Small intestine (tissue), 16 donors: ENCODE data around the gene GTF3A. TPM values are rescaled to one million over a fixed set of nuclear protein-coding genes. Genes with fewer than 3 reads are reported as not detected.

Experiments used
- DNase-seq, 2 donors: peaks; one replicate each; pipeline versions ENCODE4 v3.0.0 to v3.0.0-alpha.2; 2013
- FAIRE-seq: peaks from 2 replicates; lab custom pipeline; 2012; peaks lifted over from hg19 to GRCh38; lab: Jason Lieb, UNC
- H3K27ac ChIP-seq, 3 donors: one replicate each; pipeline ENCODE4 v1.5.1; 2013; ENCODE audit warnings: low read length in 2 of 3, mild to moderate bottlenecking in 2 of 3, control low read depth in 1 of 3, inconsistent platforms in 1 of 3, low read depth in 1 of 3, moderate library complexity in 1 of 3
- H3K27me3 ChIP-seq, 3 donors: one replicate each; pipeline ENCODE4 v1.6.1; 2013; ENCODE audit warnings: low read length in 3 of 3, inconsistent platforms in 1 of 3; ENCODE audit not compliant: control insufficient read depth in 3 of 3, insufficient read depth in 3 of 3
- H3K36me3 ChIP-seq, 3 donors: one replicate each; pipeline ENCODE4 v1.6.1; 2013; ENCODE audit warnings: low read length in 3 of 3, inconsistent platforms in 1 of 3, low read depth in 1 of 3, mild to moderate bottlenecking in 1 of 3, moderate library complexity in 1 of 3; ENCODE audit not compliant: control insufficient read depth in 3 of 3, insufficient read depth in 2 of 3
- H3K4me1 ChIP-seq, 3 donors: one replicate each; pipeline ENCODE4 v1.6.1; 2013; ENCODE audit warnings: low read length in 2 of 3, inconsistent platforms in 1 of 3, low read depth in 1 of 3, mild to moderate bottlenecking in 1 of 3, moderate library complexity in 1 of 3; ENCODE audit not compliant: control insufficient read depth in 3 of 3, insufficient read depth in 2 of 3
- H3K4me3 ChIP-seq, 3 donors: one replicate each; pipeline ENCODE4 v1.5.1; 2013; ENCODE audit warnings: low read length in 3 of 3, control low read depth in 1 of 3, inconsistent platforms in 1 of 3, low read depth in 1 of 3, mild to moderate bottlenecking in 1 of 3, moderate library complexity in 1 of 3
- H3K9me3 ChIP-seq, 2 donors: one replicate each; pipeline ENCODE4 v1.6.1; 2013; ENCODE audit warnings: low read depth in 1 of 2, low read length in 1 of 2; ENCODE audit not compliant: control insufficient read depth in 2 of 2, insufficient read depth in 1 of 2
- WGBS, 3 donors: extraction: QIAGEN DNeasy Blood & Tissue Kit; methylation state at CpG; one replicate each; pipeline ENCODE4 v1.1.7; 2013; 5-methylcytosine and 5-hydroxymethylcytosine counted together
- long read RNA-seq, 10 donors: transcript quantifications; one replicate each; lab custom pipeline, GENCODE V29; 2026
- polyA plus RNA-seq, 4 donors: library from polyadenylated mRNA; stranded (reverse) in 3 of 4; unstranded in 1 of 4; fragments of 200-250 nt in 3 of 4; fragments of 120-200 nt in 1 of 4; gene quantifications; one replicate each; pipeline versions ENCODE4 v1.2.1 to v1.2.3, GENCODE V29; 2013
- donor health status: healthy with polysubstance abuse.
- donor health status: control.
- donor health status: control.
- donor health status: Bipolar disorder and iron deficiency.
- donor health status: healthy.

The GTF3A gene
- 100 to 1,000 TPM in 2 of 4 donors, 10 to 100 TPM in 2; 58.3 to 129 (median 112) TPM for polyA plus RNA-seq
- long read RNA-seq, donor 1, transcript GTF3A-207 (3 exons, 829 nt): minor isoform, 7 of 343 reads
- long read RNA-seq, donor 1, transcript GTF3A-201 (9 exons, 1,383 nt): major isoform, 38 of 343 reads
- long read RNA-seq, donor 1, partial matches to known transcripts: 249 of 343 reads
- long read RNA-seq, donor 1, other reads (novel, unspliced or antisense): 49 of 343 reads
- long read RNA-seq, donor 2, transcript GTF3A-201 (9 exons, 1,383 nt): major isoform, 11 of 40 reads
- long read RNA-seq, donor 2, partial matches to known transcripts: 27 of 40 reads
- long read RNA-seq, donor 2, other reads (novel, unspliced or antisense): 0 of 40 reads
- long read RNA-seq, donor 3, transcript GTF3A-207 (3 exons, 829 nt): minor isoform, 9 of 145 reads
- long read RNA-seq, donor 3, transcript GTF3A-201 (9 exons, 1,383 nt): major isoform, 11 of 145 reads
- long read RNA-seq, donor 3, partial matches to known transcripts: 103 of 145 reads
- long read RNA-seq, donor 3, other reads (novel, unspliced or antisense): 22 of 145 reads
- long read RNA-seq, donor 4: 0 reads
- long read RNA-seq, donor 5, partial matches to known transcripts: 0 of 6 reads
- long read RNA-seq, donor 5, other reads (novel, unspliced or antisense): 0 of 6 reads
- long read RNA-seq, donor 6, transcript GTF3A-201 (9 exons, 1,383 nt): major isoform, 14 of 17 reads
- long read RNA-seq, donor 6, partial matches to known transcripts: 0 of 17 reads
- long read RNA-seq, donor 6, other reads (novel, unspliced or antisense): 0 of 17 reads
- long read RNA-seq, donor 7: 0 reads
- long read RNA-seq, donor 8, transcript GTF3A-201 (9 exons, 1,383 nt): major isoform, 6 of 9 reads
- long read RNA-seq, donor 8, partial matches to known transcripts: 0 of 9 reads
- long read RNA-seq, donor 8, other reads (novel, unspliced or antisense): 0 of 9 reads
- long read RNA-seq, donor 9, transcript GTF3A-201 (9 exons, 1,383 nt): major isoform, 6 of 8 reads
- long read RNA-seq, donor 9, partial matches to known transcripts: 0 of 8 reads
- long read RNA-seq, donor 9, other reads (novel, unspliced or antisense): 0 of 8 reads
- long read RNA-seq, donor 10, transcript GTF3A-207 (3 exons, 829 nt): minor isoform, 5 of 167 reads
- long read RNA-seq, donor 10, transcript GTF3A-201 (9 exons, 1,383 nt): major isoform, 24 of 167 reads
- long read RNA-seq, donor 10, partial matches to known transcripts: 99 of 167 reads
- long read RNA-seq, donor 10, other reads (novel, unspliced or antisense): 37 of 167 reads

GRCh38 chr13:27424246-27425157 lies at the start of gene GTF3A:
Gene GTF3A, plus strand, starts transcription at chr13:27424619.
- H3K4me1 ChIP-seq: peaks cover 0 to 31% (median 9%) of the 10 kb centered on the region in 3 donors
- peaks cover 0 to 19% (median 0%) of the 10 kb centered on the region in 3 donors for H3K36me3 ChIP-seq
- H3K9me3 ChIP-seq: no peaks in the 10 kb centered on the region
- FAIRE-seq: no peak
- peak within 1 kb of the TSS; percentile 43 to 70 (median 68) for H3K4me3 ChIP-seq
- WGBS, 3 donors: 0 to 1% (median 1%) methylated on average over 65 to 85 of the region's 85 CpGs
- no peaks in the 10 kb centered on the region for H3K27me3 ChIP-seq
- peak within 1 kb of the TSS; percentile 89 to 98 (median 89) for H3K27ac ChIP-seq
- peak; percentile 89 to 95 for DNase-seq

- Histone ChIP-seq H3K9me3 (no peaks in the 10 kb centered on the region), H3K4me1 (peaks cover 0 to 27% (median 2%) of the 10 kb centered on the region in 3 donors), H3K27ac (peak overlapping the region; percentile 67 to 83 (median 83)), H3K27me3 (no peaks in the 10 kb centered on the region), H3K36me3 (no peaks in the 10 kb centered on the region), H3K4me3 (no peak overlapping the region)
- DNase-seq: peak; percentile 91 to 92
- FAIRE-seq: no peak
- 0 to 1% (median 0%) methylated on average over 7 of the region's 7 CpGs for WGBS, 3 donors
These were observed 49.8 kb upstream of the GTF3A start for GRCh38 chr13:27374650-27375049.

- H3K9me3 ChIP-seq: no peaks in the 10 kb centered on the region
- H3K4me1 ChIP-seq: peaks cover 0 to 31% (median 2%) of the 10 kb centered on the region in 3 donors
- H3K27me3 ChIP-seq: no peaks in the 10 kb centered on the region
- DNase-seq: peak; percentile 49 to 69
- H3K4me3 ChIP-seq: no peak overlapping the region
- no peaks in the 10 kb centered on the region for H3K36me3 ChIP-seq
- no peak overlapping the region for H3K27ac ChIP-seq
- 65 to 66% (median 66%) methylated on average over 15 of the region's 15 CpGs for WGBS, 3 donors
- no peak for FAIRE-seq
These were observed 48.6 kb upstream of the GTF3A start for GRCh38 chr13:27375686-27376326.

- Histone ChIP-seq H3K36me3 (no peaks in the 10 kb centered on the region), H3K4me1 (peaks cover 0 to 12% (median 0%) of the 10 kb centered on the region in 3 donors), H3K4me3 (no peak overlapping the region), H3K27ac (no peak overlapping the region), H3K9me3 (no peaks in the 10 kb centered on the region), H3K27me3 (no peaks in the 10 kb centered on the region)
- WGBS, 3 donors: 67 to 76% (median 71%) methylated on average over 4 of the region's 4 CpGs
- DNase-seq (no peak), FAIRE-seq (no peak)
These were observed 45.3 kb upstream of the GTF3A start for GRCh38 chr13:27379126-27379525.

- FAIRE-seq (no peak), DNase-seq (peak; percentile 91 to 92)
- H3K36me3 ChIP-seq: no peaks in the 10 kb centered on the region
- peaks cover 0 to 6% (median 0%) of the 10 kb centered on the region in 3 donors for H3K4me1 ChIP-seq
- no peak overlapping the region for H3K27ac ChIP-seq
- H3K27me3 ChIP-seq: no peaks in the 10 kb centered on the region
- H3K9me3 ChIP-seq: no peaks in the 10 kb centered on the region
- 35 to 38% (median 37%) methylated on average over 14 of the region's 14 CpGs for WGBS, 3 donors
- H3K4me3 ChIP-seq: no peak overlapping the region
These were observed 44.5 kb upstream of the GTF3A start for GRCh38 chr13:27379694-27380641.

- FAIRE-seq (no peak), DNase-seq (no peak)
- WGBS, 3 donors: 77 to 95% (median 88%) methylated on average over 17 of the region's 17 CpGs
- peaks cover 0 to 3% (median 0%) of the 10 kb centered on the region in 3 donors for H3K4me1 ChIP-seq
- H3K27me3 ChIP-seq: no peaks in the 10 kb centered on the region
- no peak overlapping the region for H3K27ac ChIP-seq
- no peaks in the 10 kb centered on the region for H3K9me3 ChIP-seq
- H3K36me3 ChIP-seq: no peaks in the 10 kb centered on the region
- H3K4me3 ChIP-seq: no peak overlapping the region
These were observed 42.8 kb upstream of the GTF3A start for GRCh38 chr13:27381601-27382000.
